Right lobe of liver (tissue), 4 donors: Measurements from ENCODE around the gene OLR1.

Experiments
- CTCF ChIP-seq, 4 donors: fragments of 200-600 bp in 3 of 4; fragments of 450-650 bp in 1 of 4; IDR thresholded peaks; one replicate each; pipeline versions ENCODE4 v1.5.1 to v1.8.0; 2016 to 2022; ENCODE audit warnings: antibody characterized with exemption in 4 of 4, mild to moderate bottlenecking in 2 of 4
- POLR2A ChIP-seq: fragments of 450-650 bp; IDR thresholded peaks from one replicate; pipeline ENCODE4 v1.6.1; 2017; ENCODE audit warnings: antibody characterized with exemption, mild to moderate bottlenecking
- donor health status: DM: no; HTN: no; CAD: no.
- donor health status: DM: no; HTN: no; CAD: no.
- donor health status: DM: no; HTN: yes; CAD: no.

GRCh38 chr12:10158406-10158805 lies 13.5 kb downstream of the OLR1 start:
- no peak for TF ChIP-seq CTCF (IDR thresholded peaks at IDR 0.05)
- TF ChIP-seq POLR2A, result no peak
